ENCODE data around the gene MYO5B. TPM values are rescaled to one million over a fixed set of nuclear protein-coding genes. Genes with fewer than 3 reads are reported as not detected.

Gene MYO5B
- total and polyA plus RNA-seq, 2 of the 4 experiments (the other 2 are of a cell fraction) = 0.24 to 0.54 TPM

DNA sequence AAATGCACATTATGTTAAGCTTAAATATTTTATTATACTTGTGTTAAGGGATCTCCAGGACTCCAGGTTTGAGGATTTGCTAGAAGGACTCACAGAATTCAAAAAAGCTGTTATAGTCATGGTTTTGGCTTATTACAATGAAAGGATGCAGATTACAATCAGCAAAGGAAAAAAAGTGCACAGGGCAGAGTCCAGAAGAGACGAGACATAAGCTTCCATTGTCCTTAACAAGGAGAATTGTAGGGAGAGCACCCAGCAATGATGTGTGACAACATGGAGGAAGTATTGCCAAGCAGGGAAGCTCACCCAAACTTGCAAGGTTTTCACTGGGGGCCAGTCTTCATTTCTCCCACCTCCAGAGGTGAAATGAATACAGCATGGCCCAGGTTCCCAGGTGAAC is 12.8 kb upstream of the MYO5B start:
- in situ Hi-C loops (cut with MboI; ENCODE audit: low sequenced_read_pairs) = no loop called here
- no peak overlapping the region for H2BK20ac ChIP-seq (ENCODE audit: low read depth, low read length)
- no CpG with 5 or more reads among the region's 1 CpG for WGBS, 2 experiments (ENCODE audit: extremely low coverage in 2 of 2, insufficient read length in 1 of 2)
- ATAC-seq (ENCODE audit: low read depth) (no peak), DNase-seq (no peak)
- no peak overlapping the region for H2AK5ac ChIP-seq (ENCODE audit: low read depth, low read length)
- no peak overlapping the region for H3K4me2 ChIP-seq (ENCODE audit: low read depth, low read length)
- no peak overlapping the region for H2BK120ac ChIP-seq (ENCODE audit: low read depth, low read length)
- H2AK9ac ChIP-seq (replicated peaks; ENCODE audit: low read depth, low read length, poor library complexity) = no peak overlapping the region
- POLR2A ChIA-PET (ENCODE audit: unreplicated experiment) = no interaction called here
- H3K4ac ChIP-seq (ENCODE audit: low read depth, low read length) = no peak overlapping the region
- no peak overlapping the region for H4K91ac ChIP-seq (ENCODE audit: insufficient read depth, low read depth, low read length)
- intact Hi-C loops (cut with micrococcal nuclease) = loop anchor here (10.0 kb wide), 1 partner anchor 263 kb away; no protein-coding TSS in a partner anchor
- H3K27me3 ChIP-seq (ENCODE audit: control insufficient read depth, insufficient read depth, low read length) = peaks cover 7% of the 10 kb centered on the region; the same call in 1 of the 2 replicates
- dilution Hi-C loops (cut with HindIII; ENCODE audit: low sequenced_read_pairs, unreplicated experiment) = no loop called here
- TF ChIP-seq SMC3 (IDR thresholded peaks at IDR 0.05; ENCODE audit: low read depth, low read length) (no peak), RCOR1 (IDR thresholded peaks at IDR 0.05; ENCODE audit: insufficient replicate concordance, low read length) (no peak), MAFK (IDR thresholded peaks at IDR 0.05; ENCODE audit: low read depth, low read length) (no peak), RFX5 (IDR thresholded peaks at IDR 0.05; ENCODE audit: low read depth, low read length) (no peak), NFE2L2 (IDR thresholded peaks at IDR 0.05; ENCODE audit: low read depth, low read length) (no peak), POLR2A (IDR thresholded peaks at IDR 0.05; ENCODE audit: low read depth, low read length) (no peak), CHD1 (IDR thresholded peaks at IDR 0.05; ENCODE audit: low read depth, low read length) (no peak), FOS (IDR thresholded peaks at IDR 0.05; ENCODE audit: low read depth, low read length) (no peak), MAZ (IDR thresholded peaks at IDR 0.05; ENCODE audit: borderline replicate concordance, low read depth, low read length) (no peak)
- TF ChIP-seq, protein P1, sequence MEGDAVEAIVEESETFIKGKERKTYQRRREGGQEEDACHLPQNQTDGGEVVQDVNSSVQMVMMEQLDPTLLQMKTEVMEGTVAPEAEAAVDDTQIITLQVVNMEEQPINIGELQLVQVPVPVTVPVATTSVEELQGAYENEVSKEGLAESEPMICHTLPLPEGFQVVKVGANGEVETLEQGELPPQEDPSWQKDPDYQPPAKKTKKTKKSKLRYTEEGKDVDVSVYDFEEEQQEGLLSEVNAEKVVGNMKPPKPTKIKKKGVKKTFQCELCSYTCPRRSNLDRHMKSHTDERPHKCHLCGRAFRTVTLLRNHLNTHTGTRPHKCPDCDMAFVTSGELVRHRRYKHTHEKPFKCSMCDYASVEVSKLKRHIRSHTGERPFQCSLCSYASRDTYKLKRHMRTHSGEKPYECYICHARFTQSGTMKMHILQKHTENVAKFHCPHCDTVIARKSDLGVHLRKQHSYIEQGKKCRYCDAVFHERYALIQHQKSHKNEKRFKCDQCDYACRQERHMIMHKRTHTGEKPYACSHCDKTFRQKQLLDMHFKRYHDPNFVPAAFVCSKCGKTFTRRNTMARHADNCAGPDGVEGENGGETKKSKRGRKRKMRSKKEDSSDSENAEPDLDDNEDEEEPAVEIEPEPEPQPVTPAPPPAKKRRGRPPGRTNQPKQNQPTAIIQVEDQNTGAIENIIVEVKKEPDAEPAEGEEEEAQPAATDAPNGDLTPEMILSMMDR (conservative IDR thresholded peaks at IDR 0.05; ENCODE audit: low read depth, low read length) = no peak
- H3K79me1 ChIP-seq (ENCODE audit: low read depth in 1 of 2, low read length in 2 of 2) = no peaks in the 10 kb centered on the region
- no peaks in the 10 kb centered on the region for H3K9me1 ChIP-seq (ENCODE audit: insufficient read depth, low read length)
- no peak overlapping the region for H3K56ac ChIP-seq (ENCODE audit: extremely low read depth, insufficient read depth, low read length)
- H2BK5ac ChIP-seq (ENCODE audit: low read depth, low read length, poor library complexity, severe bottlenecking) = no peak overlapping the region
- H2BK15ac ChIP-seq (ENCODE audit: low read depth, low read length) = no peak overlapping the region
- no peak overlapping the region for H3K18ac ChIP-seq (ENCODE audit: low read depth, low read length)
- no peak overlapping the region for H4K8ac ChIP-seq (ENCODE audit: low read depth in 2 of 2, low read length in 2 of 2)
- H3K9ac ChIP-seq (ENCODE audit: low read depth, low read length) = no peak overlapping the region
- H3K14ac ChIP-seq (replicated peaks; ENCODE audit: low read depth, low read length) = no peak overlapping the region
- no peaks in the 10 kb centered on the region for H3K9me3 ChIP-seq (ENCODE audit: control insufficient read depth, insufficient read depth, low read length)
- CTCF ChIA-PET = no interaction called here
- no peaks in the 10 kb centered on the region for H4K20me1 ChIP-seq (ENCODE audit: insufficient read depth, low read length)
- no peak overlapping the region for H3K27ac ChIP-seq (ENCODE audit: insufficient read depth, low read length)
- no peaks in the 10 kb centered on the region; the same call in 1 of the 2 replicates for H3K4me1 ChIP-seq (ENCODE audit: control insufficient read depth, insufficient read depth, low read length)
- BruUV-seq (replicated peaks) = no TSS peak
- no peak overlapping the region for H3K4me3 ChIP-seq (ENCODE audit: insufficient read depth, low read depth, low read length)
- no peaks in the 10 kb centered on the region for H3K36me3 ChIP-seq (ENCODE audit: control insufficient read depth, insufficient read depth, low read length)
- H2AFZ ChIP-seq (replicated peaks; ENCODE audit: low read length, poor library complexity) = no peak overlapping the region
- no peak overlapping the region for H3K23ac ChIP-seq (ENCODE audit: low read depth, low read length)
- H4K5ac ChIP-seq (ENCODE audit: low read depth, low read length) = no peak overlapping the region

All from IMR-90 (cell line).